Activated CD4-positive, alpha-beta T cell treated with anti-CD3 and anti-CD28 coated beads, Interleukin-2, amount 50 U/mL, for 24 hours (primary cell): Measurements from ENCODE around the gene PAPPA.

Experiments used
- DNase-seq, 2 donors: peaks; one replicate each; pipeline ENCODE4 v3.0.0-alpha.2; 2020; ENCODE audit warnings: low read depth in 1 of 2, low spot score in 1 of 2

PAPPA gene

GRCh38 chr9:116309900-116310611 is 156.5 kb downstream of the PAPPA start:
- DNase-seq, result no peak

GRCh38 chr9:116312221-116312620 is 158.6 kb downstream of the PAPPA start:
- DNase-seq, result no peak

- DNase-seq, result no peak
These were observed 160.0 kb downstream of the PAPPA start for GRCh38 chr9:116313638-116314037.

GRCh38 chr9:116316246-116316645 is 162.7 kb downstream of the PAPPA start:
- no peak for DNase-seq

- no peak for DNase-seq
These were observed 163.9 kb downstream of the PAPPA start for GRCh38 chr9:116317503-116317902.

GRCh38 chr9:116318468-116319374 is 165.1 kb downstream of the PAPPA start:
- DNase-seq, result no peak

GRCh38 chr9:116319480-116319879 is 165.9 kb downstream of the PAPPA start:
- DNase-seq, result no peak

- DNase-seq, result no peak
These were observed 166.7 kb downstream of the PAPPA start for GRCh38 chr9:116320290-116320689.

GRCh38 chr9:116322521-116322920 is 168.9 kb downstream of the PAPPA start:
- DNase-seq, result no peak

- no peak for DNase-seq
These were observed 169.4 kb downstream of the PAPPA start for GRCh38 chr9:116323012-116323411.

- no peak for DNase-seq
These were observed 170.0 kb downstream of the PAPPA start for GRCh38 chr9:116323571-116323970.

- DNase-seq, result no peak
These were observed 172.3 kb downstream of the PAPPA start for GRCh38 chr9:116325924-116326323.

- DNase-seq, result no peak
These were observed 174.3 kb downstream of the PAPPA start for GRCh38 chr9:116327701-116328405.

GRCh38 chr9:116329470-116329869 is 175.9 kb downstream of the PAPPA start:
- no peak for DNase-seq

- DNase-seq, result no peak
These were observed 177.7 kb downstream of the PAPPA start for GRCh38 chr9:116331241-116331640.

- DNase-seq, result no peak
These were observed 178.5 kb downstream of the PAPPA start for GRCh38 chr9:116332090-116332489.

GRCh38 chr9:116333254-116333653 is 179.7 kb downstream of the PAPPA start:
- no peak for DNase-seq

GRCh38 chr9:116334546-116335150 is 181.1 kb downstream of the PAPPA start:
- DNase-seq, result no peak

- no peak for DNase-seq
These were observed 181.8 kb downstream of the PAPPA start for GRCh38 chr9:116335392-116335791.

- DNase-seq, result no peak
These were observed 182.7 kb downstream of the PAPPA start for GRCh38 chr9:116336133-116336862.

- DNase-seq, result no peak
These were observed 183.4 kb downstream of the PAPPA start for GRCh38 chr9:116337015-116337414.
